H9 (cell line): ENCODE data around the gene TMEM190. TPM values are rescaled to one million over a fixed set of nuclear protein-coding genes. Genes with fewer than 3 reads are reported as not detected.

Source experiments
- DNase-seq: peaks from one replicate; pipeline ENCODE4 v3.0.0-alpha.2; 2017
- H2AFZ ChIP-seq: one replicate; pipeline ENCODE4 v1.6.1; 2013; ENCODE audit warnings: mild to moderate bottlenecking, low read length, control low read depth, moderate library complexity
- H2AK5ac ChIP-seq: 2 replicates; pipeline ENCODE4 v1.6.1; 2013; ENCODE audit warnings: low read length, control low read depth, mixed read lengths; ENCODE audit not compliant: insufficient read length
- H2BK120ac ChIP-seq: one replicate; pipeline ENCODE4 v1.6.1; 2013; ENCODE audit warnings: low read depth, mild to moderate bottlenecking, low read length, control low read depth, inconsistent platforms; ENCODE audit not compliant: poor library complexity, severe bottlenecking
- H2BK12ac ChIP-seq: 2 replicates; pipeline ENCODE4 v1.6.1; 2013; ENCODE audit warnings: low read length, control low read depth, mixed read lengths, low read depth; ENCODE audit not compliant: insufficient read length
- H2BK15ac ChIP-seq: 2 replicates; pipeline ENCODE4 v1.6.1; 2013; ENCODE audit warnings: low read depth, low read length, control low read depth
- H2BK20ac ChIP-seq: one replicate; pipeline ENCODE4 v1.6.1; 2013; ENCODE audit warnings: low read depth, mild to moderate bottlenecking, low read length, control low read depth, inconsistent platforms; ENCODE audit not compliant: poor library complexity, severe bottlenecking
- H2BK5ac ChIP-seq: 2 replicates; pipeline ENCODE4 v1.6.1; 2013; ENCODE audit warnings: low read length, control low read depth, mixed read lengths; ENCODE audit not compliant: insufficient read length
- H3K14ac ChIP-seq: 2 replicates; pipeline ENCODE4 v1.6.1; 2013; ENCODE audit warnings: low read length, control low read depth; ENCODE audit not compliant: insufficient read depth
- H3K18ac ChIP-seq: 2 replicates; pipeline ENCODE4 v1.6.1; 2013; ENCODE audit warnings: low read depth, mild to moderate bottlenecking, mixed read lengths, low read length, control low read depth; ENCODE audit not compliant: insufficient read length
- H3K23ac ChIP-seq: 2 replicates; pipeline ENCODE4 v1.6.1; 2013; ENCODE audit warnings: low read length, control low read depth, mixed read lengths, low read depth; ENCODE audit not compliant: insufficient read length
- H3K23me2 ChIP-seq: 2 replicates; pipeline ENCODE4 v1.6.1; 2013; ENCODE audit warnings: low read depth, mild to moderate bottlenecking, mixed read lengths, low read length, control low read depth; ENCODE audit not compliant: insufficient read length, poor library complexity, severe bottlenecking
- H3K27ac ChIP-seq: 2 replicates; pipeline ENCODE4 v1.5.1; 2013; ENCODE audit warnings: low read length, control low read depth, mixed read lengths, low read depth; ENCODE audit not compliant: insufficient read length
- H3K27me3 ChIP-seq: 2 replicates; pipeline ENCODE4 v1.6.1; 2013; ENCODE audit warnings: low read length, control low read depth, inconsistent platforms; ENCODE audit not compliant: insufficient read depth
- H3K4ac ChIP-seq: 2 replicates; pipeline ENCODE4 v1.6.1; 2013; ENCODE audit warnings: low read depth, mild to moderate bottlenecking, control low read depth, inconsistent platforms, low read length, moderate library complexity
- H3K4me1 ChIP-seq: 2 replicates; pipeline ENCODE4 v1.6.1; 2013; ENCODE audit warnings: low read length, control low read depth, inconsistent platforms; ENCODE audit not compliant: insufficient read depth
- H3K4me2 ChIP-seq: 2 replicates; pipeline ENCODE4 v1.6.1; 2013; ENCODE audit warnings: low read length, control low read depth, mixed read lengths; ENCODE audit not compliant: insufficient read length, insufficient read depth
- H3K56ac ChIP-seq: 2 replicates; pipeline ENCODE4 v1.6.1; 2013; ENCODE audit warnings: low read depth, mild to moderate bottlenecking, mixed read lengths, low read length, control low read depth; ENCODE audit not compliant: insufficient read length
- H3K79me1 ChIP-seq: 2 replicates; pipeline ENCODE4 v1.6.1; 2013; ENCODE audit warnings: low read depth, mild to moderate bottlenecking, moderate library complexity, low read length, control low read depth, inconsistent platforms; ENCODE audit not compliant: insufficient read depth, poor library complexity, severe bottlenecking
- H3K79me2 ChIP-seq: 2 replicates; pipeline ENCODE4 v1.6.1; 2013; ENCODE audit warnings: low read length, control low read depth, inconsistent platforms; ENCODE audit not compliant: insufficient read depth
- H3K9ac ChIP-seq: 2 replicates; pipeline ENCODE4 v1.6.1; 2013; ENCODE audit warnings: low read length, control low read depth, mixed read lengths; ENCODE audit not compliant: insufficient read length; ENCODE audit errors: extremely low read depth
- H3K9me3 ChIP-seq: one replicate; pipeline ENCODE4 v1.6.1; 2013; ENCODE audit warnings: low read depth, low read length, inconsistent platforms; ENCODE audit not compliant: control insufficient read depth
- H3T11ph ChIP-seq: one replicate; pipeline ENCODE4 v1.6.1; 2013; ENCODE audit warnings: mild to moderate bottlenecking, low read length, control low read depth, inconsistent platforms
- H4K20me1 ChIP-seq: one replicate; pipeline ENCODE4 v1.6.1; 2013; ENCODE audit not compliant: control insufficient read depth, insufficient read length, insufficient read depth
- H4K5ac ChIP-seq: 2 replicates; pipeline ENCODE4 v1.6.1; 2013; ENCODE audit warnings: low read depth, mild to moderate bottlenecking, mixed read lengths, low read length, control low read depth; ENCODE audit not compliant: insufficient read length
- H4K8ac ChIP-seq: replicated peaks from 2 replicates; pipeline ENCODE4 v1.6.1; 2013; ENCODE audit warnings: low read length, control low read depth, mixed read lengths, low read depth; ENCODE audit not compliant: insufficient read length
- H4K91ac ChIP-seq: 2 replicates; pipeline ENCODE4 v1.6.1; 2013; ENCODE audit warnings: low read depth, mild to moderate bottlenecking, moderate library complexity, mixed read lengths, low read length, control low read depth; ENCODE audit not compliant: insufficient read length
- H3K27ac Mint-ChIP-seq, 3 experiments: 2 replicates in 2 of 3; 3 replicates in 1 of 3; pipeline ENCODE4 v1.8.0; 2020 to 2021; ENCODE audit warnings: mixed read lengths in 3 of 3, mild to moderate bottlenecking in 1 of 3, moderate library complexity in 1 of 3
- H3K27me3 Mint-ChIP-seq: 2 replicates; pipeline ENCODE4 v1.8.0; 2021; ENCODE audit warnings: low read depth, mild to moderate bottlenecking, moderate library complexity, mixed read lengths
- H3K36me3 Mint-ChIP-seq, 3 experiments: 2 replicates in 2 of 3; 3 replicates in 1 of 3; pipeline ENCODE4 v1.8.0; 2020 to 2021; ENCODE audit warnings: low read depth in 3 of 3, mixed read lengths in 3 of 3; ENCODE audit not compliant: insufficient read depth in 1 of 3
- H3K4me1 Mint-ChIP-seq, 2 experiments: 2 replicates each; pipeline ENCODE4 v1.8.0; 2020; ENCODE audit warnings: mixed read lengths in 2 of 2
- H3K4me3 Mint-ChIP-seq, 2 experiments: 2 replicates in 1 of 2; 3 replicates in 1 of 2; pipeline ENCODE4 v1.8.0; 2020 to 2021; ENCODE audit warnings: mild to moderate bottlenecking in 2 of 2, mixed read lengths in 2 of 2, moderate library complexity in 1 of 2
- H3K9me3 Mint-ChIP-seq, 2 experiments: 2 replicates in 1 of 2; 3 replicates in 1 of 2; pipeline ENCODE4 v1.8.0; 2020; ENCODE audit warnings: mild to moderate bottlenecking in 2 of 2, mixed read lengths in 2 of 2, moderate library complexity in 1 of 2
- WGBS: extraction: QIAGEN DNeasy Blood & Tissue Kit; methylation state at CpG from one replicate; pipeline ENCODE4 v1.1.7; 2013; ENCODE audit warnings: missing lambda C conversion rate, low lambda C conversion rate, mixed read lengths; ENCODE audit not compliant: insufficient read length; ENCODE audit errors: extremely low coverage; 5-methylcytosine and 5-hydroxymethylcytosine counted together
- total RNA-seq: library from RNA; stranded (reverse); gene quantifications from 2 replicates; pipeline ENCODE4 v1.2.1, GENCODE V29; 2021
- TF ChIP-seq, protein P1 (sequence below): fragments of 200-600 bp; sonication (generic); conservative IDR thresholded peaks from 3 replicates; pipeline ENCODE4 v1.8.0; 2021; ENCODE audit warnings: antibody characterized with exemption, mild to moderate bottlenecking

The TMEM190 gene
- total RNA-seq, 1 experiment from 2014 or later = 1.5 TPM

DNA sequence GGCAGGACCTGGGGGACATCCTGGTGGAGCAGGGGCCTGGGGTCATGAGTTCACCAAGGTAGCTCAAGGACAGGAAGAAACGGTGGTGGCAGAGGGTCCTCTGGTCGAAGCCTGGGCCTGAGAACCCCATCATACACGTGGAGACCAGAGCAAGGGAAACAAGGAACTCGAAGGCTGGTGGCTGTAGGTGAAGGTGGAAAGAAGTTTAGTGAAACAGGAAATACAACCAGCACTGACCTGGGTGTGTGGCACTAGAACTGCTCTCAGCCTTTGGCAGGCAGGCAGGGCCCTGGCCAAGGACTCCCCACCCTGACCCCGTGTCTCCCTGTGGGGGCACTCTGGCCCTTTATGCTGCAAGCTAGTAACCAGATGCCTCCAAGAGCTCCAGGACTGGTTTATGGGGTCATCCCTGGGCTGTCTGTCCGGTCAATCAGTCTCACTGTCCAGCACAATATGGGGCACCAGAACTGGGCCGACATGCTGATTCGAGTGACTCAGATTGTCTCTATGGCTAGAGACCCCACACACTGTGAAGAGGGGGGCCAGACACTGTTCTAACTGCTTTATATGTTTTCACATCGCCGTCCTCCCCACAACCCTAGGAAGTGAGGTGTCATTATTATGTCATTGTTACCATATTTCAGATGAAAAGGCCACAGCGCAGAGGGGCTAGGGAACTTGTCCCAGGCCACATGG, 25.9 kb upstream of the TMEM190 start:
- Histone ChIP-seq H2BK20ac (no peak overlapping the region), H3K4me1 (peaks cover 2% of the 10 kb centered on the region; the same call in 1 of the 2 replicates), H2BK120ac (no peak overlapping the region), H3K14ac (no peak overlapping the region), H4K91ac (no peak overlapping the region), H3K4ac (no peak overlapping the region), H3K23ac (no peak overlapping the region), H3T11ph (no peak overlapping the region), H3K4me2 (no peak overlapping the region), H4K20me1 (no peaks in the 10 kb centered on the region), H3K9ac (no peak overlapping the region), H3K56ac (no peak overlapping the region), H3K27ac (no peak overlapping the region), H3K23me2 (peaks cover 9% of the 10 kb centered on the region), H2BK5ac (no peak overlapping the region), H3K79me2 (no peaks in the 10 kb centered on the region), H2AFZ (no peak overlapping the region), H3K18ac (no peak overlapping the region), H4K8ac (no peak overlapping the region), H2AK5ac (no peak overlapping the region), H2BK15ac (no peak overlapping the region), H2BK12ac (no peak overlapping the region), H3K79me1 (no peaks in the 10 kb centered on the region), H4K5ac (no peak overlapping the region), H3K27me3 (peaks cover 14% of the 10 kb centered on the region; the same call in 1 of the 2 replicates), H3K9me3 (no peaks in the 10 kb centered on the region)
- no peak overlapping the region for H3K4me3 Mint-ChIP-seq
- no peaks in the 10 kb centered on the region; a peak in 1 of 5 replicates for H3K9me3 Mint-ChIP-seq
- H3K27me3 Mint-ChIP-seq = peaks cover 49% of the 10 kb centered on the region
- H3K36me3 Mint-ChIP-seq = peaks cover 2 to 36% (median 17%) of the 10 kb centered on the region in 3 experiments; a peak in 6 of 7 replicates
- no peak for DNase-seq
- peaks cover 58 to 64% of the 10 kb centered on the region in 2 experiments for H3K4me1 Mint-ChIP-seq
- WGBS = no CpG with 5 or more reads among the region's 11 CpGs
- TF ChIP-seq, protein P1, sequence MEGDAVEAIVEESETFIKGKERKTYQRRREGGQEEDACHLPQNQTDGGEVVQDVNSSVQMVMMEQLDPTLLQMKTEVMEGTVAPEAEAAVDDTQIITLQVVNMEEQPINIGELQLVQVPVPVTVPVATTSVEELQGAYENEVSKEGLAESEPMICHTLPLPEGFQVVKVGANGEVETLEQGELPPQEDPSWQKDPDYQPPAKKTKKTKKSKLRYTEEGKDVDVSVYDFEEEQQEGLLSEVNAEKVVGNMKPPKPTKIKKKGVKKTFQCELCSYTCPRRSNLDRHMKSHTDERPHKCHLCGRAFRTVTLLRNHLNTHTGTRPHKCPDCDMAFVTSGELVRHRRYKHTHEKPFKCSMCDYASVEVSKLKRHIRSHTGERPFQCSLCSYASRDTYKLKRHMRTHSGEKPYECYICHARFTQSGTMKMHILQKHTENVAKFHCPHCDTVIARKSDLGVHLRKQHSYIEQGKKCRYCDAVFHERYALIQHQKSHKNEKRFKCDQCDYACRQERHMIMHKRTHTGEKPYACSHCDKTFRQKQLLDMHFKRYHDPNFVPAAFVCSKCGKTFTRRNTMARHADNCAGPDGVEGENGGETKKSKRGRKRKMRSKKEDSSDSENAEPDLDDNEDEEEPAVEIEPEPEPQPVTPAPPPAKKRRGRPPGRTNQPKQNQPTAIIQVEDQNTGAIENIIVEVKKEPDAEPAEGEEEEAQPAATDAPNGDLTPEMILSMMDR = no peak
- peak overlapping the region; percentile 18 to 81 (median 53); a peak in 2 of 7 replicates for H3K27ac Mint-ChIP-seq
